WTC11 (cell line): ENCODE data around the gene PPM1B. TPM values are rescaled to one million over a fixed set of nuclear protein-coding genes. Genes with fewer than 3 reads are reported as not detected.

Experiments used
- ATAC-seq: fragments of 200-7000 bp; cut with Tn5 transposase; 2 replicates; pipeline ENCODE4 v1.10.0; 2021; ENCODE audit warnings: mild to moderate bottlenecking, moderate library complexity
- CTCF ChIA-PET: fragments of 300-600 bp; sonication (Branson Sonifier 250); formaldehyde crosslinking; loops from one replicate; lab custom pipeline; 2021; ENCODE audit warnings: antibody characterized with exemption; lab: Charles Lee
- POLR2A ChIA-PET: fragments of 350-600 bp; sonication (Branson Sonifier 250); formaldehyde crosslinking; loops from one replicate; lab custom pipeline; 2021; ENCODE audit warnings: antibody characterized with exemption; lab: Charles Lee
- DNase-seq: peaks from one replicate; pipeline ENCODE4 v3.0.0; 2021; ENCODE audit warnings: low spot score
- H3K27ac Mint-ChIP-seq: 2 replicates; pipeline ENCODE4 v1.8.0; 2021; ENCODE audit warnings: mixed read lengths
- H3K27me3 Mint-ChIP-seq: 2 replicates; pipeline ENCODE4 v1.8.0; 2021; ENCODE audit warnings: low read depth, mild to moderate bottlenecking, moderate library complexity, mixed read lengths
- H3K36me3 Mint-ChIP-seq: 2 replicates; pipeline ENCODE4 v1.8.0; 2021; ENCODE audit warnings: mixed read lengths
- H3K4me1 Mint-ChIP-seq: 2 replicates; pipeline ENCODE4 v1.8.0; 2022; ENCODE audit warnings: mixed read lengths
- H3K4me3 Mint-ChIP-seq: 2 replicates; pipeline ENCODE4 v1.8.0; 2021; ENCODE audit warnings: mild to moderate bottlenecking, moderate library complexity, mixed read lengths
- H3K9me3 Mint-ChIP-seq: 2 replicates; pipeline ENCODE4 v1.8.0; 2021; ENCODE audit warnings: mixed read lengths
- ATF1 ChIP-seq: sonication (generic); formaldehyde crosslinking; IDR thresholded peaks from 2 replicates; pipeline ENCODE4 v1.8.1; 2023; ENCODE audit warnings: mild to moderate bottlenecking, moderate library complexity, missing genetic modification reagents
- CREM ChIP-seq: sonication (generic); formaldehyde crosslinking; IDR thresholded peaks from 2 replicates; pipeline ENCODE4 v1.8.1; 2022; ENCODE audit warnings: mild to moderate bottlenecking, missing genetic modification reagents, moderate library complexity
- EMX1 ChIP-seq: fragments of 250-450 bp; sonication (Bioruptor Pico); IDR thresholded peaks from 2 replicates; pipeline ENCODE4 v1.8.0; 2021; ENCODE audit warnings: mild to moderate bottlenecking
- ERG ChIP-seq: fragments of 250-450 bp; sonication (Bioruptor Pico); IDR thresholded peaks from 2 replicates; pipeline ENCODE4 v1.8.0; 2021; ENCODE audit warnings: mild to moderate bottlenecking
- FOXJ3 ChIP-seq: sonication (generic); formaldehyde crosslinking; IDR thresholded peaks from 2 replicates; pipeline ENCODE4 v1.9.0; 2021; ENCODE audit warnings: missing genetic modification reagents, mild to moderate bottlenecking, borderline replicate concordance
- FOXK1 ChIP-seq: sonication (generic); formaldehyde crosslinking; IDR thresholded peaks from 2 replicates; pipeline ENCODE4 v1.8.0; 2022; ENCODE audit warnings: mild to moderate bottlenecking, moderate library complexity, missing genetic modification reagents
- IRF2 ChIP-seq: sonication (generic); formaldehyde crosslinking; IDR thresholded peaks from 2 replicates; pipeline ENCODE4 v1.8.0; 2022; ENCODE audit warnings: low read depth, missing genetic modification reagents, borderline replicate concordance
- NR2C2 ChIP-seq: sonication (generic); formaldehyde crosslinking; IDR thresholded peaks from 2 replicates; pipeline ENCODE4 v1.8.0; 2022; ENCODE audit warnings: mild to moderate bottlenecking, missing genetic modification reagents
- PRRX2 ChIP-seq: fragments of 250-450 bp; sonication (Bioruptor Pico); IDR thresholded peaks from 2 replicates; pipeline ENCODE4 v1.8.0; 2021; ENCODE audit warnings: mild to moderate bottlenecking
- RELA ChIP-seq: sonication (generic); formaldehyde crosslinking; IDR thresholded peaks from 2 replicates; pipeline ENCODE4 v1.8.1; 2022; ENCODE audit warnings: missing genetic modification reagents, mild to moderate bottlenecking, borderline replicate concordance
- SOX15 ChIP-seq: fragments of 250-450 bp; sonication (Bioruptor Pico); IDR thresholded peaks from 2 replicates; pipeline ENCODE4 v1.9.0; 2021; ENCODE audit warnings: mild to moderate bottlenecking
- ZMAT4 ChIP-seq: fragments of 250-450 bp; sonication (Bioruptor Pico); IDR thresholded peaks from 2 replicates; pipeline ENCODE4 v1.9.0; 2021; ENCODE audit warnings: mild to moderate bottlenecking
- ZNF416 ChIP-seq: fragments of 250-450 bp; sonication (Bioruptor Pico); IDR thresholded peaks from 2 replicates; pipeline ENCODE4 v1.9.0; 2021; ENCODE audit warnings: mild to moderate bottlenecking, inconsistent platforms
- ZNF671 ChIP-seq: fragments of 250-450 bp; sonication (Bioruptor Pico); IDR thresholded peaks from 2 replicates; pipeline ENCODE4 v1.8.0; 2021; ENCODE audit warnings: mild to moderate bottlenecking
- total RNA-seq: library from RNA; stranded (reverse); gene quantifications from 3 replicates; pipeline ENCODE4 v1.2.3, GENCODE V29; 2021
- TF ChIP-seq, protein P1 (sequence below): fragments of 250-450 bp; sonication (Bioruptor Pico); IDR thresholded peaks from 2 replicates; pipeline ENCODE4 v1.9.0; 2021; ENCODE audit warnings: mild to moderate bottlenecking, borderline replicate concordance
- TF ChIP-seq, protein P2 (sequence below): fragments of 200-600 bp; IDR thresholded peaks from 2 replicates; pipeline ENCODE4 v1.8.0; 2022; ENCODE audit warnings: antibody characterized with exemption
- TF ChIP-seq, protein P3 (sequence below): sonication (generic); formaldehyde crosslinking; IDR thresholded peaks from 2 replicates; pipeline ENCODE4 v1.8.1; 2023; ENCODE audit warnings: mild to moderate bottlenecking, missing genetic modification reagents, moderate library complexity
- TF ChIP-seq, protein P4 (sequence below): sonication (generic); formaldehyde crosslinking; IDR thresholded peaks from 2 replicates; pipeline ENCODE4 v1.8.1; 2023; ENCODE audit warnings: mild to moderate bottlenecking, missing genetic modification reagents
- TF ChIP-seq, protein P5 (sequence below): sonication (generic); formaldehyde crosslinking; IDR thresholded peaks from 2 replicates; pipeline ENCODE4 v1.8.1; 2023; ENCODE audit warnings: mild to moderate bottlenecking, missing genetic modification reagents

Gene PPM1B
- total RNA-seq, 1 experiment from 2014 or later = 96.4 TPM

DNA sequence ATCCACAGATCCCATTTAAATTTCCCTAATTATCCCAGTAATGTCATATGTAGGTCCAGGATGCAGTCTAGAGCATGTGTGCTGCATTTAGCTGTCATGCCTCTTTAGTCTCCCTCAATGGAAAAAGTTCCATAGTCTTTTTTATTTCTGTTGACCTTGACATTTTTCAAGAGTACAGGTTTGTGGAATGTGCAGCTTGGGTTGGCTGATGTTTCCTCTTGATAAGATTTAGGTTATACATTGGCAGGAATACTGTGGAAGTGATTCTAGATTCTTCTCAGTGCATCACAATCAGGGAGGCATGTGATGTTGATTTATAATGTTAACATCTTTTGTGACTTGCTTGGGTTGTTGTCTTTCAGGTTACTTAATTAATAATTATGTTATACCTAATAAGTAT, 42.5 kb downstream of the PPM1B start:
- H3K36me3 Mint-ChIP-seq = peaks cover 33% of the 10 kb centered on the region

DNA sequence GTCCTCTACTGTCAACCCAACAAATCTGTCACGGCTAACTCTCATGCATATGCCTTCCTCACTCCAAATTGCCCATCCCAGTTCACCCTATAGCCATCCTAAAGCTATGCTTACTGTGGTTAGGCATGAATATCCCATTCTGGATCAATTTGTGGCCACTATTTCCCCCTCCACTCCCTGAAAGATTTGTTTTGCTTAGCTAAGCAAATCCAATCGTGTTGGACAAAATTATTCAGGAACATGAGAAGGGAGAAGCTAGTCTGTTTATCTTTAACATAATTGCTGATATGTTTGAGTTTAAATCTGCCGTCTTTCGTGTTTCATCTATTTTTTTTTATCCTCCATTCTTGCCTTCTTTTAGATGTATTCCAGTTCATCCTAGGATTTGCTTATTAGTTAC, 43.6 kb downstream of the PPM1B start:
- CTCF ChIA-PET = interaction anchor here (1.1 kb wide), 1 partner anchor 125 kb away, joined by 7 read pairs; no protein-coding TSS in a partner anchor
- Mint-ChIP-seq H3K27ac (peak overlapping the region; percentile 20), H3K36me3 (peaks cover 33% of the 10 kb centered on the region), H3K4me3 (no peak overlapping the region), H3K27me3 (no peaks in the 10 kb centered on the region), H3K4me1 (0 out of 2 replicates have a peak, but pooled peaks cover 4% of the 10 kb centered on the region), H3K9me3 (no peaks in the 10 kb centered on the region)
- POLR2A ChIA-PET = no interaction called here
- no peak for ATAC-seq
- TF ChIP-seq, protein P1, sequence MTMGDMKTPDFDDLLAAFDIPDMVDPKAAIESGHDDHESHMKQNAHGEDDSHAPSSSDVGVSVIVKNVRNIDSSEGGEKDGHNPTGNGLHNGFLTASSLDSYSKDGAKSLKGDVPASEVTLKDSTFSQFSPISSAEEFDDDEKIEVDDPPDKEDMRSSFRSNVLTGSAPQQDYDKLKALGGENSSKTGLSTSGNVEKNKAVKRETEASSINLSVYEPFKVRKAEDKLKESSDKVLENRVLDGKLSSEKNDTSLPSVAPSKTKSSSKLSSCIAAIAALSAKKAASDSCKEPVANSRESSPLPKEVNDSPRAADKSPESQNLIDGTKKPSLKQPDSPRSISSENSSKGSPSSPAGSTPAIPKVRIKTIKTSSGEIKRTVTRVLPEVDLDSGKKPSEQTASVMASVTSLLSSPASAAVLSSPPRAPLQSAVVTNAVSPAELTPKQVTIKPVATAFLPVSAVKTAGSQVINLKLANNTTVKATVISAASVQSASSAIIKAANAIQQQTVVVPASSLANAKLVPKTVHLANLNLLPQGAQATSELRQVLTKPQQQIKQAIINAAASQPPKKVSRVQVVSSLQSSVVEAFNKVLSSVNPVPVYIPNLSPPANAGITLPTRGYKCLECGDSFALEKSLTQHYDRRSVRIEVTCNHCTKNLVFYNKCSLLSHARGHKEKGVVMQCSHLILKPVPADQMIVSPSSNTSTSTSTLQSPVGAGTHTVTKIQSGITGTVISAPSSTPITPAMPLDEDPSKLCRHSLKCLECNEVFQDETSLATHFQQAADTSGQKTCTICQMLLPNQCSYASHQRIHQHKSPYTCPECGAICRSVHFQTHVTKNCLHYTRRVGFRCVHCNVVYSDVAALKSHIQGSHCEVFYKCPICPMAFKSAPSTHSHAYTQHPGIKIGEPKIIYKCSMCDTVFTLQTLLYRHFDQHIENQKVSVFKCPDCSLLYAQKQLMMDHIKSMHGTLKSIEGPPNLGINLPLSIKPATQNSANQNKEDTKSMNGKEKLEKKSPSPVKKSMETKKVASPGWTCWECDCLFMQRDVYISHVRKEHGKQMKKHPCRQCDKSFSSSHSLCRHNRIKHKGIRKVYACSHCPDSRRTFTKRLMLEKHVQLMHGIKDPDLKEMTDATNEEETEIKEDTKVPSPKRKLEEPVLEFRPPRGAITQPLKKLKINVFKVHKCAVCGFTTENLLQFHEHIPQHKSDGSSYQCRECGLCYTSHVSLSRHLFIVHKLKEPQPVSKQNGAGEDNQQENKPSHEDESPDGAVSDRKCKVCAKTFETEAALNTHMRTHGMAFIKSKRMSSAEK = no peak
- TF ChIP-seq FOXK1 (no peak), SOX15 (no peak), ERG (CRISPR knock-in tag) (no peak), ZNF416 (CRISPR knock-in tag) (no peak), ZMAT4 (CRISPR knock-in tag) (no peak), FOXJ3 (no peak)
- no peak for DNase-seq

More for the DNA sequence above, 42.5 kb downstream of the PPM1B start:
- Mint-ChIP-seq H3K9me3 (no peaks in the 10 kb centered on the region), H3K27me3 (no peaks in the 10 kb centered on the region), H3K27ac (no peak overlapping the region), H3K4me1 (0 out of 2 replicates have a peak, but pooled peaks cover 4% of the 10 kb centered on the region), H3K4me3 (no peak overlapping the region)
- no peak for DNase-seq
- CTCF ChIA-PET = no interaction called here
- ATAC-seq = no peak
- POLR2A ChIA-PET = no interaction called here
- TF ChIP-seq, protein P2, sequence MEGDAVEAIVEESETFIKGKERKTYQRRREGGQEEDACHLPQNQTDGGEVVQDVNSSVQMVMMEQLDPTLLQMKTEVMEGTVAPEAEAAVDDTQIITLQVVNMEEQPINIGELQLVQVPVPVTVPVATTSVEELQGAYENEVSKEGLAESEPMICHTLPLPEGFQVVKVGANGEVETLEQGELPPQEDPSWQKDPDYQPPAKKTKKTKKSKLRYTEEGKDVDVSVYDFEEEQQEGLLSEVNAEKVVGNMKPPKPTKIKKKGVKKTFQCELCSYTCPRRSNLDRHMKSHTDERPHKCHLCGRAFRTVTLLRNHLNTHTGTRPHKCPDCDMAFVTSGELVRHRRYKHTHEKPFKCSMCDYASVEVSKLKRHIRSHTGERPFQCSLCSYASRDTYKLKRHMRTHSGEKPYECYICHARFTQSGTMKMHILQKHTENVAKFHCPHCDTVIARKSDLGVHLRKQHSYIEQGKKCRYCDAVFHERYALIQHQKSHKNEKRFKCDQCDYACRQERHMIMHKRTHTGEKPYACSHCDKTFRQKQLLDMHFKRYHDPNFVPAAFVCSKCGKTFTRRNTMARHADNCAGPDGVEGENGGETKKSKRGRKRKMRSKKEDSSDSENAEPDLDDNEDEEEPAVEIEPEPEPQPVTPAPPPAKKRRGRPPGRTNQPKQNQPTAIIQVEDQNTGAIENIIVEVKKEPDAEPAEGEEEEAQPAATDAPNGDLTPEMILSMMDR = no peak
- TF ChIP-seq PRRX2 (no peak), IRF2 (no peak), ATF1 (CRISPR knock-in tag) (no peak), CREM (CRISPR knock-in tag) (no peak), NR2C2 (CRISPR knock-in tag) (no peak)
- TF ChIP-seq, protein P3, sequence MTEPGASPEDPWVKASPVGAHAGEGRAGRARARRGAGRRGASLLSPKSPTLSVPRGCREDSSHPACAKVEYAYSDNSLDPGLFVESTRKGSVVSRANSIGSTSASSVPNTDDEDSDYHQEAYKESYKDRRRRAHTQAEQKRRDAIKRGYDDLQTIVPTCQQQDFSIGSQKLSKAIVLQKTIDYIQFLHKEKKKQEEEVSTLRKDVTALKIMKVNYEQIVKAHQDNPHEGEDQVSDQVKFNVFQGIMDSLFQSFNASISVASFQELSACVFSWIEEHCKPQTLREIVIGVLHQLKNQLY (CRISPR knock-in tag) = no peak

GRCh38 chr2:44215827-44216226, 47.2 kb downstream of the PPM1B start:
- Mint-ChIP-seq H3K9me3 (no peaks in the 10 kb centered on the region), H3K27ac (peak overlapping the region; percentile 86), H3K4me3 (no peak overlapping the region), H3K27me3 (no peaks in the 10 kb centered on the region), H3K36me3 (peaks cover 29% of the 10 kb centered on the region), H3K4me1 (0 out of 2 replicates have a peak, but pooled peaks cover 4% of the 10 kb centered on the region)
- ATAC-seq (no peak), DNase-seq (no peak)
- ChIA-PET CTCF (interaction anchor here (1.1 kb wide), 1 partner anchor 172 kb away, joined by 3 read pairs; no protein-coding TSS in a partner anchor), POLR2A (no interaction called here)
- no peak for TF ChIP-seq EMX1 (CRISPR knock-in tag)
- TF ChIP-seq, protein P4, sequence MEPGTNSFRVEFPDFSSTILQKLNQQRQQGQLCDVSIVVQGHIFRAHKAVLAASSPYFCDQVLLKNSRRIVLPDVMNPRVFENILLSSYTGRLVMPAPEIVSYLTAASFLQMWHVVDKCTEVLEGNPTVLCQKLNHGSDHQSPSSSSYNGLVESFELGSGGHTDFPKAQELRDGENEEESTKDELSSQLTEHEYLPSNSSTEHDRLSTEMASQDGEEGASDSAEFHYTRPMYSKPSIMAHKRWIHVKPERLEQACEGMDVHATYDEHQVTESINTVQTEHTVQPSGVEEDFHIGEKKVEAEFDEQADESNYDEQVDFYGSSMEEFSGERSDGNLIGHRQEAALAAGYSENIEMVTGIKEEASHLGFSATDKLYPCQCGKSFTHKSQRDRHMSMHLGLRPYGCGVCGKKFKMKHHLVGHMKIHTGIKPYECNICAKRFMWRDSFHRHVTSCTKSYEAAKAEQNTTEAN (CRISPR knock-in tag) = no peak
- no peak for TF ChIP-seq ZNF671 (CRISPR knock-in tag)
- TF ChIP-seq, protein P5, sequence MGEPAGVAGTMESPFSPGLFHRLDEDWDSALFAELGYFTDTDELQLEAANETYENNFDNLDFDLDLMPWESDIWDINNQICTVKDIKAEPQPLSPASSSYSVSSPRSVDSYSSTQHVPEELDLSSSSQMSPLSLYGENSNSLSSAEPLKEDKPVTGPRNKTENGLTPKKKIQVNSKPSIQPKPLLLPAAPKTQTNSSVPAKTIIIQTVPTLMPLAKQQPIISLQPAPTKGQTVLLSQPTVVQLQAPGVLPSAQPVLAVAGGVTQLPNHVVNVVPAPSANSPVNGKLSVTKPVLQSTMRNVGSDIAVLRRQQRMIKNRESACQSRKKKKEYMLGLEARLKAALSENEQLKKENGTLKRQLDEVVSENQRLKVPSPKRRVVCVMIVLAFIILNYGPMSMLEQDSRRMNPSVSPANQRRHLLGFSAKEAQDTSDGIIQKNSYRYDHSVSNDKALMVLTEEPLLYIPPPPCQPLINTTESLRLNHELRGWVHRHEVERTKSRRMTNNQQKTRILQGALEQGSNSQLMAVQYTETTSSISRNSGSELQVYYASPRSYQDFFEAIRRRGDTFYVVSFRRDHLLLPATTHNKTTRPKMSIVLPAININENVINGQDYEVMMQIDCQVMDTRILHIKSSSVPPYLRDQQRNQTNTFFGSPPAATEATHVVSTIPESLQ (CRISPR knock-in tag) = no peak
- TF ChIP-seq, protein P2 = no peak
- TF ChIP-seq ATF1 (CRISPR knock-in tag) = no peak
- no peak for TF ChIP-seq RELA
